ENCODE results near the gene BPI. TPM values are rescaled to one million over a fixed set of nuclear protein-coding genes. Genes with fewer than 3 reads are reported as not detected.

Gene BPI
- total and polyA plus RNA-seq, 2 donors (not counting 1 experiment from before 2014, with no cell fraction given): 0.10 to 0.44 TPM

DNA sequence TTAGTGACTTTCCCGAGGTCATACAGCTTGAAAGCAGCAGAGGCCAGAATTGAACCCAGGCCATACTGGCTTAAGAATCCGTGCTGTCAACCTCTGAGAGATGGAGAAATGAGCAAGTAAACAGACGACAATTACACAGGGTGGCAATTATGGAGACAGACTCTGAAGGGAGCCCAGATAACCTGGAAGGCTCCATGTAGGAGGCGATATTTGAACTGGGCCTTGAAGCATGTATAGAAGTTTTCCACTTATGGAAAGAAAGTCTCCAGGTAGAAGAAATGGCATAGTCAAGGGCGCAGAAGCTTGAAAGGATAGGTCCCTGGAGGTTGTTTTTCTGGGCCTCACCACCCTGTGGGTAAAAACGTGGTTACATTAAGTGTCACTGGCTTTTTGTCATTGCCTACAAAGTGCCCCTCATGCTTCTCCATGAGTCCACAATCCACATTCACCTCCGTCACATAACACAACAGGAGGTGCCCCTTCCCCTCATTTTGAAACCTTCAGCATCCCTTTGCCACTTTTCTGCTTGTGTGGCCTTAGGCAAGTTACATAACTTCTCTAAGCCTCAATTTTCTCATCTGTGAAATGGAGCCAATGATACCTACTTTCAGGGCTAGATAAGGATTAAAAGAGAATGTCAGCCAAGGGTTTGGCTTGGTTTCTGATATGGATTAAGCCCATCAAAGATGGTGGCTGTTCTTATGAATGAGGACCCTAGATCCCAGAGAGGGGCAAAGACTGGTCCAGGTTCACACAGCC, 5.9 kb upstream of the BPI start:
- CTCF ChIA-PET: no interaction called here
- peaks cover 28% of the 10 kb centered on the region for H3K27me3 Mint-ChIP-seq
- no peak overlapping the region for H3K4me3 ChIP-seq (ENCODE audit: control extremely low read depth in 1 of 5, extremely low read depth in 1 of 5, insufficient read depth in 1 of 5, low read depth in 2 of 5, low read length in 4 of 5)
- no peaks in the 10 kb centered on the region for H3K36me3 ChIP-seq (replicated peaks in 1 of 2; ENCODE audit: control extremely low read depth in 1 of 2, control insufficient read depth in 1 of 2, extremely low read depth in 1 of 2, insufficient read depth in 2 of 2, low read length in 1 of 2)
- no peak overlapping the region for H3K27ac Mint-ChIP-seq
- H4K20me1 ChIP-seq (ENCODE audit: control insufficient read depth, insufficient read depth, low read length, poor library complexity, severe bottlenecking): no peaks in the 10 kb centered on the region
- H3K9me3 ChIP-seq (ENCODE audit: control extremely low read depth in 1 of 3, control insufficient read depth in 2 of 3, insufficient read depth in 1 of 3, low read length in 2 of 3): no peaks in the 10 kb centered on the region
- peaks cover 0 to 22% (median 3%) of the 10 kb centered on the region in 4 experiments for H3K27me3 ChIP-seq (replicated peaks in 1 of 4; ENCODE audit: control extremely low read depth in 1 of 4, control insufficient read depth in 3 of 4, insufficient read depth in 4 of 4, low read length in 3 of 4)
- ATAC-seq (ENCODE audit: low read depth) (no peak), DNase-seq (no peak)
- POLR2A ChIA-PET: no interaction called here
- no peak overlapping the region for H2AFZ ChIP-seq (ENCODE audit: insufficient read depth, low read depth, low read length, poor library complexity, severe bottlenecking)
- 81% methylated on average over 6 of the region's 7 CpGs for WGBS (ENCODE audit: insufficient coverage)
- TF ChIP-seq, protein P1, sequence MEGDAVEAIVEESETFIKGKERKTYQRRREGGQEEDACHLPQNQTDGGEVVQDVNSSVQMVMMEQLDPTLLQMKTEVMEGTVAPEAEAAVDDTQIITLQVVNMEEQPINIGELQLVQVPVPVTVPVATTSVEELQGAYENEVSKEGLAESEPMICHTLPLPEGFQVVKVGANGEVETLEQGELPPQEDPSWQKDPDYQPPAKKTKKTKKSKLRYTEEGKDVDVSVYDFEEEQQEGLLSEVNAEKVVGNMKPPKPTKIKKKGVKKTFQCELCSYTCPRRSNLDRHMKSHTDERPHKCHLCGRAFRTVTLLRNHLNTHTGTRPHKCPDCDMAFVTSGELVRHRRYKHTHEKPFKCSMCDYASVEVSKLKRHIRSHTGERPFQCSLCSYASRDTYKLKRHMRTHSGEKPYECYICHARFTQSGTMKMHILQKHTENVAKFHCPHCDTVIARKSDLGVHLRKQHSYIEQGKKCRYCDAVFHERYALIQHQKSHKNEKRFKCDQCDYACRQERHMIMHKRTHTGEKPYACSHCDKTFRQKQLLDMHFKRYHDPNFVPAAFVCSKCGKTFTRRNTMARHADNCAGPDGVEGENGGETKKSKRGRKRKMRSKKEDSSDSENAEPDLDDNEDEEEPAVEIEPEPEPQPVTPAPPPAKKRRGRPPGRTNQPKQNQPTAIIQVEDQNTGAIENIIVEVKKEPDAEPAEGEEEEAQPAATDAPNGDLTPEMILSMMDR (IDR thresholded peaks at IDR 0.05): no peak
- TF ChIP-seq EZH2 (IDR thresholded peaks at IDR 0.05; ENCODE audit: borderline replicate concordance, insufficient read depth, low read depth, low read length, poor library complexity, severe bottlenecking): no peak
- no peak overlapping the region for H3K27ac ChIP-seq (ENCODE audit: low read length in 2 of 2)
- H3K4me2 ChIP-seq (replicated peaks; ENCODE audit: low read depth, low read length, poor library complexity, severe bottlenecking): no peak overlapping the region
- H3K4me3 Mint-ChIP-seq: no peak overlapping the region
- H3K9me3 Mint-ChIP-seq (ENCODE audit: insufficient read depth): no peaks in the 10 kb centered on the region
- H3K4me1 ChIP-seq (ENCODE audit: control insufficient read depth in 2 of 2, insufficient read depth in 2 of 2, low read length in 2 of 2): no peaks in the 10 kb centered on the region
- intact Hi-C loops (cut with micrococcal nuclease): no loop called here
- H3K79me2 ChIP-seq (ENCODE audit: control insufficient read depth, insufficient read depth, low read length): no peaks in the 10 kb centered on the region
- peaks cover 2% of the 10 kb centered on the region for H3K4me1 Mint-ChIP-seq
- no peak overlapping the region for H3K9ac ChIP-seq (ENCODE audit: low read length)

DNA sequence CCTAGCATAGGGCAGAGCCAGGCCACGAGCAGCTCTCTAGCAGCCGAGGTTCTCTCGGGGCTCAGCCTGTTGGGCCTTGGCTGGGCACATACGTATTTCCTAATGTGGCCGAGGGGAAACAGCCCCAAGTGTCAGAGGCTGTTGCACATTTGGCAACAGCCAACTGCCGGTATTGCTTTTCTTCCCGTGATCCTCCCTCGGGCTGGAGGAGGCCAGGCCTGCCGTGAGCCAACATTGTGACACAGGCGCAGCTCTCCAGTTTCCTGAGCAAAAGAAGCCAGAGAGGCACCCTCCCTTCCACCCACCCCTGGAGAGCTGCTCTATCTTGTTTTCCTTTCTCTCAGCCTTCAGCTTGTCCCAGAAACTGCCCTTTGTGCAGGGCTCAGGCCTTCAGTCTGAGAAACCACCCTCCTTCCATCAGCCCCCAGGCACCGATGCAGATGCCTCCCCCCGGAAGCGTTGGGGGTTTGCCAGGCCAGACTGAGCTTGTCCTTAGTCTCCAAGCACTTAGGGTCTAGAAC, 5.1 kb upstream of the BPI start:
- 48% methylated on average over 11 of the region's 13 CpGs for WGBS (ENCODE audit: insufficient coverage)
- Histone ChIP-seq H3K27me3 (replicated peaks in 1 of 4; ENCODE audit: control extremely low read depth in 1 of 4, control insufficient read depth in 3 of 4, insufficient read depth in 4 of 4, low read length in 3 of 4) (peaks cover 0 to 22% (median 7%) of the 10 kb centered on the region in 4 experiments), H3K9ac (ENCODE audit: low read length) (no peak overlapping the region), H2AFZ (ENCODE audit: insufficient read depth, low read depth, low read length, poor library complexity, severe bottlenecking) (no peak overlapping the region), H3K27ac (ENCODE audit: low read length in 2 of 2) (no peak overlapping the region), H3K4me1 (ENCODE audit: control insufficient read depth in 2 of 2, insufficient read depth in 2 of 2, low read length in 2 of 2) (peaks cover 0 to under 1% of the 10 kb centered on the region in 2 donors), H3K4me3 (ENCODE audit: control extremely low read depth in 1 of 5, extremely low read depth in 1 of 5, insufficient read depth in 1 of 5, low read depth in 2 of 5, low read length in 4 of 5) (no peak overlapping the region), H3K4me2 (replicated peaks; ENCODE audit: low read depth, low read length, poor library complexity, severe bottlenecking) (no peak overlapping the region), H4K20me1 (ENCODE audit: control insufficient read depth, insufficient read depth, low read length, poor library complexity, severe bottlenecking) (no peaks in the 10 kb centered on the region), H3K36me3 (replicated peaks in 1 of 2; ENCODE audit: control extremely low read depth in 1 of 2, control insufficient read depth in 1 of 2, extremely low read depth in 1 of 2, insufficient read depth in 2 of 2, low read length in 1 of 2) (no peaks in the 10 kb centered on the region), H3K79me2 (ENCODE audit: control insufficient read depth, insufficient read depth, low read length) (no peaks in the 10 kb centered on the region), H3K9me3 (ENCODE audit: control extremely low read depth in 1 of 3, control insufficient read depth in 2 of 3, insufficient read depth in 1 of 3, low read length in 2 of 3) (no peaks in the 10 kb centered on the region)
- Mint-ChIP-seq H3K4me3 (no peak overlapping the region), H3K4me1 (peaks cover 8% of the 10 kb centered on the region), H3K9me3 (ENCODE audit: insufficient read depth) (no peaks in the 10 kb centered on the region), H3K27me3 (peaks cover 32% of the 10 kb centered on the region), H3K27ac (no peak overlapping the region)
- POLR2A ChIA-PET: no interaction called here
- TF ChIP-seq EZH2 (IDR thresholded peaks at IDR 0.05; ENCODE audit: borderline replicate concordance, insufficient read depth, low read depth, low read length, poor library complexity, severe bottlenecking): no peak
- TF ChIP-seq, protein P1 (IDR thresholded peaks at IDR 0.05): no peak
- ATAC-seq (ENCODE audit: low read depth) (no peak), DNase-seq (no peak)
- intact Hi-C loops (cut with micrococcal nuclease): no loop called here
- CTCF ChIA-PET: interaction anchor here (1.2 kb wide), 1 partner anchor 23 kb away, joined by 3 read pairs; no protein-coding TSS in a partner anchor

Measured in B cell (primary cell).